ENCODE results near the gene NPAS3.

DNA sequence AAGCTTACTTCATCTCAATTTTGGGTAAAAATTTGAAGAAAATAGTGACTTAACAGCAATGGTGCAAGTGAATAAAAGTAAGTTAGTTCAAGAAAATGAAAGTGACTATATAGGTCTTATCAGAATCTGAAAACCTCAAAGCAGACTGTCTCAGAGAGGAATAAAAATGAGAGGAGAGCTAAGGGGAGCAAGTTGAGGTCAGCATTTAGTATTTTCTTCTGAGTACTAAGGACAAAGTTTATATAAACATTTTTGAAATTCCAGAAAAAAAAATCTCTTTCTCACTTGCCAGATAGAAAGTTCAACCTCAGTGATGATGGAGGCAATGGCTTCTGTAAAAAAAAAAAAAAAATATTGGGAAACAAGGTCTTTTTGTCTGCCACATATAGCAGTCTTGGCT is 414.1 kb downstream of the NPAS3 start:
- no peak for TF ChIP-seq POLR2AphosphoS5 (IDR thresholded peaks at IDR 0.05)
- TF ChIP-seq POLR2A (IDR thresholded peaks at IDR 0.05) = no peak
